ENCODE data around the gene DCAF15.

DCAF15 gene

DNA sequence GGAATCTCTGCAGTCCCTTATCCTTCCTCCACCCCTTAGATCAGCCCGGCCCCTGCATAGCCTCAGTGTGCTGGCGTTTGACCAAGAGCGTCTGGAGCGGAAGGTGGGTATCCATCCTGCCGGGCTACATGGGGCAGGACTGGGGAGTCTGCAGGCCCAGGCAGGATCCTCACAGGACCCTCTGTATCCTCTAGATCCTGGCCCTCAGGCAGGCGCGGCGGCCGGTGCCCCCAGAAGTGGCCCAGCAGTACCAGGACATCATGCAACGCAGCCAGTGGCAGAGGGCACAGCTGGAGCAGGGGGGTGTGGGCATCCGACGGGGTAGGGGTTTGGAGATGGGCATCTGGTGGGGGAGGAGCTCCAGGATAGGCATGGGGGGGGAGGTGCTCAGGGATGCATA is 23.0 kb upstream of the DCAF15 start:
- no peak overlapping the region for H3K9ac ChIP-seq
- no peak overlapping the region for H3K27ac ChIP-seq
- H3K4me1 ChIP-seq = no peaks in the 10 kb centered on the region
- TF ChIP-seq Cebpa-rat (IDR thresholded peaks at IDR 0.05) = no peak
- H3K9me3 ChIP-seq = no peaks in the 10 kb centered on the region
- H4K20me1 ChIP-seq = no peaks in the 10 kb centered on the region
- H3K4me2 ChIP-seq = no peak overlapping the region
- no peak overlapping the region for H3K4me3 ChIP-seq
- no peaks in the 10 kb centered on the region for H3K27me3 ChIP-seq
- peaks cover 64% of the 10 kb centered on the region for H3K36me3 ChIP-seq

DNA sequence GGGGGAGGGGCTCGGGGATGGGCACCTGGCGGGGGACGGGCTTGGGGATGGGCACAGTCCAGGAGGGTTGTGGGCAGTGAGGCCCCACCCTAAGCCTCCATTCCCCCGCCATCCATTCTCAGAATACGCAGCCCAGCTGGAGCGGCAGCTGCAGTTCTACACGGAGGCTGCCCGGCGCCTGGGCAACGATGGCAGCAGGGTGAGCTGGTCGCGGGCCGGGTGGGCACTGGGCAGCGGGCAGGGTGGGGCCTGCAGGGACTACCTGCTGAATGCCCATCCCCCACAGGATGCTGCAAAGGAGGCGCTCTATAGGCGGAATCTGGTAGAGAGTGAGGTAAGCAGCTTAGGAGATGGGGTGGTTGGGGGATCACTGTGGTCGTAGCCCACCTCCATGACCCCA is 22.4 kb upstream of the DCAF15 start:
- Histone ChIP-seq H3K27me3 (no peaks in the 10 kb centered on the region), H3K36me3 (peaks cover 58% of the 10 kb centered on the region), H3K27ac (no peak overlapping the region), H3K9me3 (no peaks in the 10 kb centered on the region), H3K9ac (no peak overlapping the region), H3K4me1 (no peaks in the 10 kb centered on the region), H3K4me3 (no peak overlapping the region), H3K4me2 (no peak overlapping the region), H4K20me1 (no peaks in the 10 kb centered on the region)
- TF ChIP-seq Cebpa-rat (IDR thresholded peaks at IDR 0.05) = no peak

DNA sequence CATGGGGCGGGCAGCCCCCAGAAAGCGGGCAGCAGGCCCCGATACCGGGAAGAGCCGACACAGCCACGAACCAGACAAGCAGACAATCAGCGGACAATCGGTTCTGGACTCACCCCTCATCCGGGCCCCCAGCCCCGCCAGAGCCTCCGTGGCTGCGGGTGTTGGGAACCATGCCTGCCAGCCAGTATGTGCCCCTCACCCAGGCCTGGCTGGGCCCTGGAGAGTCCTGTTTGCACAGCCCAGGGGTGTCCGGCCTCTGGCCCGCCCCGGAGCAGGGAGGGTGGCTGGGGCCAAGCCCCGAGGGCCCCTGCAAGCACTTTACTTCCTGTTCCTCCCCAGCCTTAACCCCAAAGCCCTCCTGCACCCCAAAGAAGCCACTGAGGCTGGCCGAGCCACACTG is 21.9 kb upstream of the DCAF15 start:
- H3K9ac ChIP-seq = no peak overlapping the region
- no peak for TF ChIP-seq Cebpa-rat (IDR thresholded peaks at IDR 0.05)
- H3K9me3 ChIP-seq = no peaks in the 10 kb centered on the region
- H3K4me2 ChIP-seq = no peak overlapping the region
- H3K27me3 ChIP-seq = no peaks in the 10 kb centered on the region
- no peaks in the 10 kb centered on the region for H3K4me1 ChIP-seq
- peaks cover 54% of the 10 kb centered on the region for H3K36me3 ChIP-seq
- no peaks in the 10 kb centered on the region for H4K20me1 ChIP-seq
- no peak overlapping the region for H3K4me3 ChIP-seq
- no peak overlapping the region for H3K27ac ChIP-seq

DNA sequence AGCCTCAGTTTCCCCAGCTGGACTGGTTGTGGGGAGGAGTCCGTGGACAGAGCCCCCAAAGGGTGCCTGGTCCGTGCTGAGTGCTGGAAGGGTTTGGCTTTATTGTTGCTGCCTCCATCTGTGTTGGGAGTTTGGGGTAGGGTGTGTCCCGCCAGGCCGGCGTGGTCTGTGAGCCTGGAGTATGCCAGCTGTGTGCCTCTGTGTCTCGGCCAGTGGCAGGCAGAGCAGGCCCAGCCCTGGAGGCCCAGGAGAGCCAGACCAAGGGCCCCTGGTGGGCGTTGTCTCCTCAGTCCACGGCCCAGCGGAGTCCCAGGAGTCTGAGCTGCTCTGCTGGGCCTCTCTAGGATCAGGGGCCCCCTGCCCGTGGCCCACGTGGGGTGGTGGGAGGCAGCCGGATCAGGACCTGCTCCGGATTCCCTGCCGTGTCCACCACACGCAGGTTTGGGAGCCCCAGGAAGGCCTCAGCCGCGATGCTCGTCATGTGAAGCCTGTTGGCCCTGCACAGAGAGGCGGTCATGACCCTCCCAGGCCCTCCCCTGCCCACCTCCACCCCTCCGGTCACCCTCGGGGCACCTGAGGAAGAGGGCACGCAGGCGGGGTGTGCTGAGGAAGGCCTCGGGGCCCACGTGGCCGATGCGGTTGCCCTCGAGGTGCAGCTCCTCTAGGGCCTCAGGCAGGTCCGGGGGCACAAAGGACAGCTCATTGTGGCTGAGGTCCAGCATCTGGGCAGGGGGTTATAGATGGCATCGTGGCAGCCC is 20.7 kb upstream of the DCAF15 start:
- Histone ChIP-seq H3K27me3 (no peaks in the 10 kb centered on the region), H3K9me3 (no peaks in the 10 kb centered on the region), H3K4me2 (no peak overlapping the region), H3K4me1 (peaks cover 8% of the 10 kb centered on the region; the same call in 1 of the 2 replicates), H3K4me3 (no peak overlapping the region), H3K36me3 (peaks cover 45% of the 10 kb centered on the region), H4K20me1 (no peaks in the 10 kb centered on the region), H3K9ac (no peak overlapping the region), H3K27ac (no peak overlapping the region)
- TF ChIP-seq Cebpa-rat (IDR thresholded peaks at IDR 0.05) = no peak

DNA sequence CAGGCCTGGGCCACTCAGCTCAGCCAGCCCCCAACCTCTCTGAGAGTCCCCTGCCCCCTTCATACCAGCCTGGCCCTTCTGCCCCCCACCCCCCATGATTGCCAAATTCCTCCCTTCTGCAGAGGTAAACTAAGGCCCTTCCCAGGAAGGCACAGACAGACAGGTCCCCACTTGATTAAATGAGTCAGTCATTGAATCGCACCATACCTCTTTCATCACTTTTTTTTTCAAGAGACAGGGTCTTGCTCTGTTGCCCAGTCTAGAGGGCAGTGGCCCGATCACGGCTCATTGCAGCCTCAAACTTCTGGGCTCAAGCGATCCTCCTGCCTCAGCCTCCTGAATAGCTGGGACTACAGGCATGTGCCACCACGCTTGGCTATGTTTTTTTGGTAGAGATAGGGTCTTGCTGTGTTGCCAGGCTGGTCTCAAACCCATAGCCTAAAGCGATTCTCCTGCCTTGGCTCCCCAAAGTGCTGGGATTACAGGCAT is 20.1 kb upstream of the DCAF15 start:
- no peaks in the 10 kb centered on the region for H4K20me1 ChIP-seq
- peaks cover 8% of the 10 kb centered on the region; the same call in 1 of the 2 replicates for H3K4me1 ChIP-seq
- no peak overlapping the region for H3K9ac ChIP-seq
- peaks cover 38% of the 10 kb centered on the region for H3K36me3 ChIP-seq
- no peak overlapping the region for H3K4me2 ChIP-seq
- H3K27ac ChIP-seq = no peak overlapping the region
- no peak overlapping the region for H3K4me3 ChIP-seq
- no peak for TF ChIP-seq Cebpa-rat (IDR thresholded peaks at IDR 0.05)
- H3K9me3 ChIP-seq = no peaks in the 10 kb centered on the region
- H3K27me3 ChIP-seq = no peaks in the 10 kb centered on the region

DNA sequence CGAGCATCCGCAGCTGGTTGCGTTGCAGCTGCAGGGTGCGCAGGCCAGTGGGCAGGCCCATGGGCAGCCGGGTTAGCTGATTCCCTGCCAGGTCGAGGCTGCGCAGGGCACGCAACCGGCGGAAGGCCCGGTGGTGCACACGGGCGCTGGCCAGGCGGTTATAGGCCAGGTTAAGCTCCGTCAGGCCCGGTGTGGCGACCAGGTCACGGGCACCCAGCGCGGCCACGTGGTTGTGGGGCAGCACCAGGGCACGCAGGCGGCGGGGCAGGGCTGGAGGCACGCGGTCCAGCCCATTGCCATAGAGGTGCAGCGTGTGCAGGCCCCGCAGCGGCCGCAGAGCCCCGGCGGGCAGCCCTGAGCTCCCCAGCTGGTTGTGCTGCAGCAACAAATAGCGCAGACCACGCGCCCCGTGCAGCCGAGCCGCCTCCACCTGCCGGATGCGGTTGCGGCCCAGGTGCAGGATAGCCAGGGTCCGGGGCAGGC is 19.4 kb upstream of the DCAF15 start:
- no peak overlapping the region for H3K4me2 ChIP-seq
- no peaks in the 10 kb centered on the region for H3K27me3 ChIP-seq
- H4K20me1 ChIP-seq = no peaks in the 10 kb centered on the region
- H3K4me3 ChIP-seq = no peak overlapping the region
- H3K9ac ChIP-seq = no peak overlapping the region
- no peaks in the 10 kb centered on the region for H3K9me3 ChIP-seq
- H3K36me3 ChIP-seq = peaks cover 31% of the 10 kb centered on the region
- no peak for TF ChIP-seq Cebpa-rat (IDR thresholded peaks at IDR 0.05)
- H3K27ac ChIP-seq = no peak overlapping the region
- H3K4me1 ChIP-seq = peaks cover 8% of the 10 kb centered on the region; the same call in 1 of the 2 replicates

DNA sequence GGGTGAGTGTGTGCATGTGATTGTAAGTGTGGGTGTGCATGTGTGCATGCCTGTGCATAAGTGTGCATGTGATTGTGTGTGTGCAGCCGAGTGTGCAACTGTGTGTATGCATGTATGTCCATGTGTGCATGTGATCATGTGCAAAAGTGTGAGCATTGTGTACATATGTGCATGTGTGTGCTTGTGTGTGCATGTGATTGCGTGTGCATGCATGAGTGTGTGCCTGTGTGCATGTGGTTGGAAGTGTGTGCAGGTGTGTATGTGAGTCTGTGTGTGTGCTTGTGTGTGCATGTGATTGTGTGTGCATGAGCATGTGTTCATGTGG is 17.6 kb upstream of the DCAF15 start:
- Histone ChIP-seq H3K27ac (no peak overlapping the region), H3K4me1 (peaks cover 8% of the 10 kb centered on the region; the same call in 1 of the 2 replicates), H3K27me3 (no peaks in the 10 kb centered on the region), H3K4me2 (no peak overlapping the region), H3K9me3 (no peaks in the 10 kb centered on the region), H4K20me1 (no peaks in the 10 kb centered on the region), H3K4me3 (no peak overlapping the region), H3K36me3 (peaks cover 18% of the 10 kb centered on the region), H3K9ac (no peak overlapping the region)
- no peak for TF ChIP-seq Cebpa-rat (IDR thresholded peaks at IDR 0.05)

DNA sequence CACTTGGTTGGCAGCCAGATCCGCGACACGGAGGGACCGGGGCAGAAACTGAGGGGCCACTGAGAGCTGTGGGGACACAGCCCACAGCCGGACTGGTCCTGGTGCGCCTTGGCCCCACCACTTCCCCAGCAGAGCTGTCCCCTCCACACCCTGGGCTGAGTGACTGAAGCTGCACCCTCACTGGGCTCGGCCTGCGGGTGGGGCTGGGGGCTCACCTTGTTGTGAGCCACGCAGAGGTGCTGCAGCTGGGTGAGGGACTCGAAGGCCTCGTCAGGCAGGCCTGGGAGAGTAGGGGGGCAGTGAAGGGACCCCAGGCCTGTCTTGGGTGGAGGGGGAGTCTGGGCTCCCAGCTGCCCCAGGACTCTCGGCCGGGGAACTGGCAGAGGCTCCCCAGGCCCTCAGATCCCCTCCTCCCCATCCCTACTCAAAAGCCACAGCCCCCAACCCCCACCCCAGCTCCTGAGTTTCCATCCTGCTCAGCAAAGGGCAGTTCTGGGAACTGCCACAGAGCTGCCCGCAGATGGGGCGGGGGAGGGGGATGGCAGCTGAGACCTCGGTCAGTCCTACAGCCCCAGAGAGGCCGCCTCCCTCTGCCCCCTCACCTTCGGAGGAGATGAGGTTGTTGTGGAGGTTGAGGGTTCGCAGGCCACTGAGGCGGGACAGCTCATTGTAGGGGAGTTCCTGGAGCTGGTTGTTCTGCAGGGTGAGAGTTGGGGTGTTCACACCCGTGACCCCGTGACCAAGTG is 16.4 kb upstream of the DCAF15 start:
- H3K4me3 ChIP-seq = no peak overlapping the region
- H4K20me1 ChIP-seq = no peaks in the 10 kb centered on the region
- TF ChIP-seq Cebpa-rat (IDR thresholded peaks at IDR 0.05) = no peak
- no peak overlapping the region; the same call in 1 of the 2 replicates for H3K4me2 ChIP-seq
- H3K27me3 ChIP-seq = no peaks in the 10 kb centered on the region
- H3K9me3 ChIP-seq = no peaks in the 10 kb centered on the region
- peaks cover 8% of the 10 kb centered on the region; the same call in 1 of the 2 replicates for H3K4me1 ChIP-seq
- no peak overlapping the region for H3K9ac ChIP-seq
- no peak overlapping the region for H3K27ac ChIP-seq
- peaks cover 8% of the 10 kb centered on the region for H3K36me3 ChIP-seq

DNA sequence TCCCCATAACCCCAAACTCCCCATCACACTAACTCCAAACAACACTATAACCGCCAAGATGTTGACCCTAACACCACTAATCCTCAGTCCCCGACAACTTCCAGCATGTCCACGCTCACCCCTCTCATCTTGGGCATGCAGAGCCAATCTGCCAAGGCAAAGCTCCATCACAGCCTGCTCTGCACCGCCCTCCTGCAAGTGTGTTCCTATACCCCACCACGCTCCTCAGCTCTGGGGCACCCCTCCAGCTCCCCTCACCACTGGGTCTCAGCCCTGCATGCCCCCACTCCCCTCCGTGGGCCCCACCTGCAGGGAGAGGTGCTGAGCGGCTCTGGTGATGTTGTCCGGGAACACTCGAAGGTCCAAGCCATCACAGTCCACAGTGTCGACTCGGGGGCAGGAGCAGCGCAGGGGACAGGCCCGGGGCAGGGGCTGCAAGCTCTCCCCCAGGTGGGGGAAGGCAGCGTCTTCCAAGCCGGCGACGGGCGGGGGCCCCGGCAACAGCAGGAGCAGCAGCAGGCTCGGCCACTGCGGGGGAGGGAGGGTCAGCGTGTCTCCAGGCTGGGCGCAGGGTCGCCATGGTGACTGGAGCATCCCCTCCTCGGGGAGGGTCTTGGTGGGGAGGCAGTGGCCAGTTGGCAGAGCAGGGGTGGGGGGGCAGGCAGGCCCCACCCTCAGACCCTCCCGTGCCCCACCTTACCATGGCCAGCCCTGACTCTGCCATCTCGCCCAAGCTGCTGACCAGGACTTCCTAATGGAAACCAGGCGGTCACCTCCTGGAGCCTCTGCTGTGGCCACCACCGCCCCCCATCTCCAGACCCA is 14.6 kb upstream of the DCAF15 start:
- H3K4me2 ChIP-seq = no peak overlapping the region
- no peaks in the 10 kb centered on the region for H3K36me3 ChIP-seq
- H3K27me3 ChIP-seq = no peaks in the 10 kb centered on the region
- H3K9me3 ChIP-seq = no peaks in the 10 kb centered on the region
- no peak overlapping the region for H3K9ac ChIP-seq
- no peaks in the 10 kb centered on the region for H4K20me1 ChIP-seq
- no peak for TF ChIP-seq Cebpa-rat (IDR thresholded peaks at IDR 0.05)
- H3K27ac ChIP-seq = no peak overlapping the region
- no peak overlapping the region for H3K4me3 ChIP-seq
- peaks cover 8% of the 10 kb centered on the region; the same call in 1 of the 2 replicates for H3K4me1 ChIP-seq

Measured in BLaER1 (cell line).